H9 (cell line): ENCODE measurements around the gene TUFT1. TPM values are rescaled to one million over a fixed set of nuclear protein-coding genes. Genes with fewer than 3 reads are reported as not detected.

Experiments used
- DNase-seq: peaks from one replicate; pipeline ENCODE4 v3.0.0-alpha.2; 2017
- H2AFZ ChIP-seq: one replicate; pipeline ENCODE4 v1.6.1; 2013; ENCODE audit warnings: mild to moderate bottlenecking, low read length, control low read depth, moderate library complexity
- H2AK5ac ChIP-seq: 2 replicates; pipeline ENCODE4 v1.6.1; 2013; ENCODE audit warnings: low read length, control low read depth, mixed read lengths; ENCODE audit not compliant: insufficient read length
- H2BK120ac ChIP-seq: one replicate; pipeline ENCODE4 v1.6.1; 2013; ENCODE audit warnings: low read depth, mild to moderate bottlenecking, low read length, control low read depth, inconsistent platforms; ENCODE audit not compliant: poor library complexity, severe bottlenecking
- H2BK12ac ChIP-seq: 2 replicates; pipeline ENCODE4 v1.6.1; 2013; ENCODE audit warnings: low read length, control low read depth, mixed read lengths, low read depth; ENCODE audit not compliant: insufficient read length
- H2BK15ac ChIP-seq: 2 replicates; pipeline ENCODE4 v1.6.1; 2013; ENCODE audit warnings: low read depth, low read length, control low read depth
- H2BK20ac ChIP-seq: one replicate; pipeline ENCODE4 v1.6.1; 2013; ENCODE audit warnings: low read depth, mild to moderate bottlenecking, low read length, control low read depth, inconsistent platforms; ENCODE audit not compliant: poor library complexity, severe bottlenecking
- H2BK5ac ChIP-seq: 2 replicates; pipeline ENCODE4 v1.6.1; 2013; ENCODE audit warnings: low read length, control low read depth, mixed read lengths; ENCODE audit not compliant: insufficient read length
- H3K14ac ChIP-seq: 2 replicates; pipeline ENCODE4 v1.6.1; 2013; ENCODE audit warnings: low read length, control low read depth; ENCODE audit not compliant: insufficient read depth
- H3K18ac ChIP-seq: 2 replicates; pipeline ENCODE4 v1.6.1; 2013; ENCODE audit warnings: low read depth, mild to moderate bottlenecking, mixed read lengths, low read length, control low read depth; ENCODE audit not compliant: insufficient read length
- H3K23ac ChIP-seq: 2 replicates; pipeline ENCODE4 v1.6.1; 2013; ENCODE audit warnings: low read length, control low read depth, mixed read lengths, low read depth; ENCODE audit not compliant: insufficient read length
- H3K23me2 ChIP-seq: 2 replicates; pipeline ENCODE4 v1.6.1; 2013; ENCODE audit warnings: low read depth, mild to moderate bottlenecking, mixed read lengths, low read length, control low read depth; ENCODE audit not compliant: insufficient read length, poor library complexity, severe bottlenecking
- H3K27ac ChIP-seq: 2 replicates; pipeline ENCODE4 v1.5.1; 2013; ENCODE audit warnings: low read length, control low read depth, mixed read lengths, low read depth; ENCODE audit not compliant: insufficient read length
- H3K27me3 ChIP-seq: 2 replicates; pipeline ENCODE4 v1.6.1; 2013; ENCODE audit warnings: low read length, control low read depth, inconsistent platforms; ENCODE audit not compliant: insufficient read depth
- H3K4ac ChIP-seq: 2 replicates; pipeline ENCODE4 v1.6.1; 2013; ENCODE audit warnings: low read depth, mild to moderate bottlenecking, control low read depth, inconsistent platforms, low read length, moderate library complexity
- H3K4me1 ChIP-seq: 2 replicates; pipeline ENCODE4 v1.6.1; 2013; ENCODE audit warnings: low read length, control low read depth, inconsistent platforms; ENCODE audit not compliant: insufficient read depth
- H3K4me2 ChIP-seq: 2 replicates; pipeline ENCODE4 v1.6.1; 2013; ENCODE audit warnings: low read length, control low read depth, mixed read lengths; ENCODE audit not compliant: insufficient read length, insufficient read depth
- H3K56ac ChIP-seq: 2 replicates; pipeline ENCODE4 v1.6.1; 2013; ENCODE audit warnings: low read depth, mild to moderate bottlenecking, mixed read lengths, low read length, control low read depth; ENCODE audit not compliant: insufficient read length
- H3K79me1 ChIP-seq: 2 replicates; pipeline ENCODE4 v1.6.1; 2013; ENCODE audit warnings: low read depth, mild to moderate bottlenecking, moderate library complexity, low read length, control low read depth, inconsistent platforms; ENCODE audit not compliant: insufficient read depth, poor library complexity, severe bottlenecking
- H3K79me2 ChIP-seq: 2 replicates; pipeline ENCODE4 v1.6.1; 2013; ENCODE audit warnings: low read length, control low read depth, inconsistent platforms; ENCODE audit not compliant: insufficient read depth
- H3K9ac ChIP-seq: 2 replicates; pipeline ENCODE4 v1.6.1; 2013; ENCODE audit warnings: low read length, control low read depth, mixed read lengths; ENCODE audit not compliant: insufficient read length; ENCODE audit errors: extremely low read depth
- H3K9me3 ChIP-seq: one replicate; pipeline ENCODE4 v1.6.1; 2013; ENCODE audit warnings: low read depth, low read length, inconsistent platforms; ENCODE audit not compliant: control insufficient read depth
- H3T11ph ChIP-seq: one replicate; pipeline ENCODE4 v1.6.1; 2013; ENCODE audit warnings: mild to moderate bottlenecking, low read length, control low read depth, inconsistent platforms
- H4K20me1 ChIP-seq: one replicate; pipeline ENCODE4 v1.6.1; 2013; ENCODE audit not compliant: control insufficient read depth, insufficient read length, insufficient read depth
- H4K5ac ChIP-seq: 2 replicates; pipeline ENCODE4 v1.6.1; 2013; ENCODE audit warnings: low read depth, mild to moderate bottlenecking, mixed read lengths, low read length, control low read depth; ENCODE audit not compliant: insufficient read length
- H4K8ac ChIP-seq: replicated peaks from 2 replicates; pipeline ENCODE4 v1.6.1; 2013; ENCODE audit warnings: low read length, control low read depth, mixed read lengths, low read depth; ENCODE audit not compliant: insufficient read length
- H4K91ac ChIP-seq: 2 replicates; pipeline ENCODE4 v1.6.1; 2013; ENCODE audit warnings: low read depth, mild to moderate bottlenecking, moderate library complexity, mixed read lengths, low read length, control low read depth; ENCODE audit not compliant: insufficient read length
- H3K27ac Mint-ChIP-seq, 3 experiments: 2 replicates in 2 of 3; 3 replicates in 1 of 3; pipeline ENCODE4 v1.8.0; 2020 to 2021; ENCODE audit warnings: mixed read lengths in 3 of 3, mild to moderate bottlenecking in 1 of 3, moderate library complexity in 1 of 3
- H3K27me3 Mint-ChIP-seq: 2 replicates; pipeline ENCODE4 v1.8.0; 2021; ENCODE audit warnings: low read depth, mild to moderate bottlenecking, moderate library complexity, mixed read lengths
- H3K36me3 Mint-ChIP-seq, 3 experiments: 2 replicates in 2 of 3; 3 replicates in 1 of 3; pipeline ENCODE4 v1.8.0; 2020 to 2021; ENCODE audit warnings: low read depth in 3 of 3, mixed read lengths in 3 of 3; ENCODE audit not compliant: insufficient read depth in 1 of 3
- H3K4me1 Mint-ChIP-seq, 2 experiments: 2 replicates each; pipeline ENCODE4 v1.8.0; 2020; ENCODE audit warnings: mixed read lengths in 2 of 2
- H3K4me3 Mint-ChIP-seq, 2 experiments: 2 replicates in 1 of 2; 3 replicates in 1 of 2; pipeline ENCODE4 v1.8.0; 2020 to 2021; ENCODE audit warnings: mild to moderate bottlenecking in 2 of 2, mixed read lengths in 2 of 2, moderate library complexity in 1 of 2
- H3K9me3 Mint-ChIP-seq, 2 experiments: 2 replicates in 1 of 2; 3 replicates in 1 of 2; pipeline ENCODE4 v1.8.0; 2020; ENCODE audit warnings: mild to moderate bottlenecking in 2 of 2, mixed read lengths in 2 of 2, moderate library complexity in 1 of 2
- WGBS: extraction: QIAGEN DNeasy Blood & Tissue Kit; methylation state at CpG from one replicate; pipeline ENCODE4 v1.1.7; 2013; ENCODE audit warnings: missing lambda C conversion rate, low lambda C conversion rate, mixed read lengths; ENCODE audit not compliant: insufficient read length; ENCODE audit errors: extremely low coverage; 5-methylcytosine and 5-hydroxymethylcytosine counted together
- total RNA-seq: library from RNA; stranded (reverse); gene quantifications from 2 replicates; pipeline ENCODE4 v1.2.1, GENCODE V29; 2021
- TF ChIP-seq, protein P1 (sequence below): fragments of 200-600 bp; sonication (generic); conservative IDR thresholded peaks from 3 replicates; pipeline ENCODE4 v1.8.0; 2021; ENCODE audit warnings: antibody characterized with exemption, mild to moderate bottlenecking

The TUFT1 gene
- total RNA-seq, 1 experiment from 2014 or later = 6.2 TPM

DNA sequence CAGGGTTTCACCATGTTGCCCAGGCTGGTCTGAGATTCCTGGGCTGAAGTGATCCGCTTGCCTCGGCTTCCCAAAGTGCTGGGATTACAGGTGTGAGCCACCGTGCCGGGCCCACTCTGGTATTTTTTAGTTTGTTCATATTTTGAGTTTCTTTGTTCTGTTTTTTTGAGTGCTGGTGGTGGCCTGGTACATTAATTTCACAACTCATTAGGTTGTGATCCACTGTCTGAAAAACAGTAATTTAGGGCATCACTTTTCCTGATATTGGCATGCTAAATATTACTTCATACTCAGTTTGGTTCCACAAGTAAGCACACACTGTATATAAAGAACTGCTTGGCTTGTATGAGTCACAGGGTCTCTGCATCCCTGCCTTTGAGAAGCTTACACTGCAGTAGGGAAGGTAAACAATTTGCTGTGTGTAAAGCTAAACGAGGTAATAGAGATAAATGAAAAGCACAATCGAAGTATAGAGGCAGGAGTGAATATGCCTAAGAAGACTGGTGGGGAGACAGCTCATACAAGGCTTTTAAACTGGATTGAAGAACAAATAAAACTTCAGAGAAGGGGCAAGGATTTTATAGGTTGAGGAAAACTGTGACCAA, 79.5 kb downstream of the TUFT1 start:
- H2AK5ac ChIP-seq = no peak overlapping the region
- no peaks in the 10 kb centered on the region for H4K20me1 ChIP-seq
- Mint-ChIP-seq H3K36me3 (peaks cover 0 to 5% (median 2%) of the 10 kb centered on the region in 3 experiments; a peak in 4 of 7 replicates), H3K4me3 (no peak overlapping the region), H3K27ac (peak overlapping the region; percentile 24 to 79 (median 46); a peak in 6 of 7 replicates), H3K9me3 (no peaks in the 10 kb centered on the region), H3K4me1 (peaks cover 25 to 29% of the 10 kb centered on the region in 2 experiments), H3K27me3 (no peaks in the 10 kb centered on the region)
- no peak overlapping the region for H4K8ac ChIP-seq
- peak overlapping the region; percentile 14 for H3K9ac ChIP-seq
- no peak overlapping the region for H3K27ac ChIP-seq
- DNase-seq = no peak
- no peak overlapping the region for H4K5ac ChIP-seq
- TF ChIP-seq, protein P1, sequence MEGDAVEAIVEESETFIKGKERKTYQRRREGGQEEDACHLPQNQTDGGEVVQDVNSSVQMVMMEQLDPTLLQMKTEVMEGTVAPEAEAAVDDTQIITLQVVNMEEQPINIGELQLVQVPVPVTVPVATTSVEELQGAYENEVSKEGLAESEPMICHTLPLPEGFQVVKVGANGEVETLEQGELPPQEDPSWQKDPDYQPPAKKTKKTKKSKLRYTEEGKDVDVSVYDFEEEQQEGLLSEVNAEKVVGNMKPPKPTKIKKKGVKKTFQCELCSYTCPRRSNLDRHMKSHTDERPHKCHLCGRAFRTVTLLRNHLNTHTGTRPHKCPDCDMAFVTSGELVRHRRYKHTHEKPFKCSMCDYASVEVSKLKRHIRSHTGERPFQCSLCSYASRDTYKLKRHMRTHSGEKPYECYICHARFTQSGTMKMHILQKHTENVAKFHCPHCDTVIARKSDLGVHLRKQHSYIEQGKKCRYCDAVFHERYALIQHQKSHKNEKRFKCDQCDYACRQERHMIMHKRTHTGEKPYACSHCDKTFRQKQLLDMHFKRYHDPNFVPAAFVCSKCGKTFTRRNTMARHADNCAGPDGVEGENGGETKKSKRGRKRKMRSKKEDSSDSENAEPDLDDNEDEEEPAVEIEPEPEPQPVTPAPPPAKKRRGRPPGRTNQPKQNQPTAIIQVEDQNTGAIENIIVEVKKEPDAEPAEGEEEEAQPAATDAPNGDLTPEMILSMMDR = no peak
- no peaks in the 10 kb centered on the region for H3K27me3 ChIP-seq
- no peaks in the 10 kb centered on the region for H3K9me3 ChIP-seq
- H3K14ac ChIP-seq = no peak overlapping the region
- no peak overlapping the region for H2BK15ac ChIP-seq
- no peak overlapping the region for H3K23ac ChIP-seq
- no peaks in the 10 kb centered on the region; the same call in 1 of the 2 replicates for H3K4me1 ChIP-seq
- no peak overlapping the region for H3K4ac ChIP-seq
- peak overlapping the region; percentile 64 for H2BK20ac ChIP-seq
- peaks cover 9% of the 10 kb centered on the region; the same call in 1 of the 2 replicates for H3K79me2 ChIP-seq
- no peak overlapping the region for H2BK12ac ChIP-seq
- no peak overlapping the region for H2BK120ac ChIP-seq
- H4K91ac ChIP-seq = no peak overlapping the region
- WGBS = no CpG with 5 or more reads among the region's 6 CpGs
- H3K56ac ChIP-seq = no peak overlapping the region
- peaks cover 4% of the 10 kb centered on the region for H3K79me1 ChIP-seq
- no peak overlapping the region for H3K4me2 ChIP-seq
- H2AFZ ChIP-seq = no peak overlapping the region
- H3T11ph ChIP-seq = no peak overlapping the region
- H3K23me2 ChIP-seq = no peaks in the 10 kb centered on the region
- H2BK5ac ChIP-seq = no peak overlapping the region
- H3K18ac ChIP-seq = no peak overlapping the region
